DMS53 treated with DMSO at 0.1 percent for 48 hours (cell line): ENCODE measurements around the gene ZNF544.
A peak's percentile ranks its signal among the peaks of the same experiment; 100 is the strongest.
"Not testable (repeated sequence)": the region's sequence is repeated elsewhere in the genome, so short reads cannot be mapped to it uniquely, and the experiment has no call there.

Source experiments
- DNase-seq: peaks from one replicate; lab custom pipeline; 2025; ENCODE audit not compliant: unreplicated experiment; lab: John Stamatoyannopoulos, UW

Gene ZNF544

GRCh38 chr19:58252102-58252685 lies 23.5 kb downstream of the ZNF544 start:
- DNase-seq, result no peak

GRCh38 chr19:58258259-58258658 lies 29.5 kb downstream of the ZNF544 start:
- not testable (repeated sequence) for DNase-seq

- no peak for DNase-seq
Measured at GRCh38 chr19:58261600-58261967, 32.9 kb downstream of the ZNF544 start.

GRCh38 chr19:58261968-58262921 lies 33.5 kb downstream of the ZNF544 start:
- no peak for DNase-seq

- DNase-seq, result no peak
Measured at GRCh38 chr19:58262922-58263296, 34.2 kb downstream of the ZNF544 start.

GRCh38 chr19:58265100-58265499 lies 36.4 kb downstream of the ZNF544 start:
- no peak for DNase-seq

- no peak for DNase-seq
Measured at GRCh38 chr19:58268344-58268743, 39.6 kb downstream of the ZNF544 start.

- no peak for DNase-seq
Measured at GRCh38 chr19:58274771-58275201, 46.1 kb downstream of the ZNF544 start.

- DNase-seq, result no peak
Measured at GRCh38 chr19:58275564-58275963, 46.9 kb downstream of the ZNF544 start.

- DNase-seq, result no peak
Measured at GRCh38 chr19:58277197-58277596, 48.5 kb downstream of the ZNF544 start.

- no peak for DNase-seq
Measured at GRCh38 chr19:58277748-58278540, 49.2 kb downstream of the ZNF544 start.

- DNase-seq, result peak; percentile 96
Measured at GRCh38 chr19:58278541-58279041, 49.9 kb downstream of the ZNF544 start, which contains the start of gene ZNF8. TSS of gene ZNF8 (plus strand) at chr19:58278955. CDS start at chr19:58279082, 127 bp downstream.

- peak; percentile 32 for DNase-seq
Measured at GRCh38 chr19:58279042-58279924, 50.6 kb downstream of the ZNF544 start.

- DNase-seq, result no peak
Measured at GRCh38 chr19:58279925-58280316, 51.2 kb downstream of the ZNF544 start.

- no peak for DNase-seq
Measured at GRCh38 chr19:58284199-58284598, 55.5 kb downstream of the ZNF544 start.

GRCh38 chr19:58291943-58292342 lies 63.2 kb downstream of the ZNF544 start:
- no peak for DNase-seq

GRCh38 chr19:58294743-58295374 lies 66.1 kb downstream of the ZNF544 start:
- DNase-seq, result no peak

GRCh38 chr19:58296104-58296503 lies 67.4 kb downstream of the ZNF544 start:
- DNase-seq, result no peak

GRCh38 chr19:58300620-58301019 lies 71.9 kb downstream of the ZNF544 start:
- no peak for DNase-seq

- no peak for DNase-seq
Measured at GRCh38 chr19:58304255-58304654, 75.5 kb downstream of the ZNF544 start.
